Cardiac muscle cell (in vitro differentiated cells and primary cell): Measurements from ENCODE around the gene EDEM2. TPM values are rescaled to one million over a fixed set of nuclear protein-coding genes. Genes with fewer than 3 reads are reported as not detected.
"Not testable (repeated sequence)": the region's sequence is repeated elsewhere in the genome, so short reads cannot be mapped to it uniquely, and the experiment has no call there.

ENCODE experiments used
- DNase-seq, 2 donors: peaks; one replicate each; pipeline versions ENCODE4 v3.0.0 to v3.0.0-alpha.2; 2010 to 2017; ENCODE audit warnings: low read depth in 1 of 2, low spot score in 1 of 2
- H3K27ac ChIP-seq: fragments of 200-600 bp; sonication (generic); 2 replicates; pipeline ENCODE4 v1.5.1; 2016
- H3K27me3 ChIP-seq: fragments of 200-600 bp; sonication (generic); 2 replicates; pipeline ENCODE4 v1.6.0; 2016; ENCODE audit warnings: control low read depth
- H3K36me3 ChIP-seq: fragments of 200-600 bp; sonication (generic); 2 replicates; pipeline ENCODE4 v1.5.1; 2016; ENCODE audit warnings: control low read depth
- H3K4me1 ChIP-seq: fragments of 200-600 bp; sonication (generic); 2 replicates; pipeline ENCODE4 v1.8.1; 2017; ENCODE audit warnings: low read depth, mild to moderate bottlenecking, mixed run types
- H3K4me3 ChIP-seq: fragments of 200-600 bp; sonication (generic); 2 replicates; pipeline ENCODE4 v1.5.1; 2016; ENCODE audit warnings: mild to moderate bottlenecking
- H3K9me3 ChIP-seq: fragments of 200-600 bp; sonication (generic); 2 replicates; pipeline ENCODE4 v1.5.1; 2017; ENCODE audit warnings: low read depth, mild to moderate bottlenecking, control low read depth
- CTCF ChIP-seq: IDR thresholded peaks from 2 replicates; pipeline ENCODE4 v1.5.1; 2012; ENCODE audit warnings: low read depth, mild to moderate bottlenecking, low read length
- polyA plus RNA-seq: library from polyadenylated mRNA; unstranded; fragments of >200 nt; fragmentation: Nextera tagmentation; extraction: Ambion mirVana; gene quantifications from 2 replicates; pipeline ENCODE4 v1.2.1, GENCODE V29; 2016
- total RNA-seq: library from RNA; depleted of rRNA; stranded (reverse); fragments of >200 nt; gene quantifications from 2 replicates; pipeline ENCODE4 v1.2.3, GENCODE V29; 2016

EDEM2 gene
- 40.1 and 42.1 TPM in 2 replicates for total RNA-seq
- 57.5 and 66.2 TPM in 2 replicates for polyA plus RNA-seq

DNA sequence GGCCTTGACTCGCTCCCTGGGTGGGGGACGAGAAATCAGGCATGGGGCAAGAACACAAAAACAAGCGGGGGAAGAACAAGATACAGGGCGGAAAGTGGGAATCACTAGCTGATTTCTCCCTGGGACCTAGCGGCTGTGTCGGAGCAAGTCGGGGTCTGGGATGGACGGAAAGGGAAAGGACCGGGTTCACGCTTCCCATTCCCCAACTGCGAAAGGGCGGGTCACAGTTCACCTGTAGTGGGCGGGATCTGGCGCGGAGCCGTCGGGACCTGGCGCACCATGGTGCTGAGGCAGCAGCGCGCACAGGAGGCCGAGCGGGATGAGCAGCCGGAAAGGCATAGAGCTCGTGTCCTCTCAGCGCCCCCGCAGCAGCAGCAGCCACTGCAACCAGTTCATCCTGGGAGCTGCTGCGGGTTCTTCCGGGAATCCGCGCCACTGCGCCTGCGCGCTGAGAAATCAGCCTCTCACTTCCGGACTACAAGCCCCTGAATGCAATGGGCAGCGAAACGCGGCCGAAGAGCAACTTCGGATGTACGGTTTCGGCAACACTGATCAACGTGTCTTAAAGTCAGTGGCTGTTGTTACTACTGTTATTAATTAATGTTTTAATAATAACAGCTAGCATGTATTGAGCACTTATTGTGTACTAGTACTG lies at the start of gene EDEM2:
Gene EDEM2 (minus strand): TSS at position 417 of the 655 bp plus-strand sequence. CDS start 78 bp downstream, at position 339.
- peaks cover 5% of the 10 kb centered on the region for H3K36me3 ChIP-seq
- no peaks in the 10 kb centered on the region for H3K27me3 ChIP-seq
- no peaks in the 10 kb centered on the region for H3K9me3 ChIP-seq
- TF ChIP-seq CTCF, result no peak
- H3K4me1 ChIP-seq, result peaks cover 17% of the 10 kb centered on the region
- peak within 1 kb of the TSS; percentile 51 for H3K4me3 ChIP-seq
- DNase-seq, result peak; percentile 95 to 97
- peak within 1 kb of the TSS; percentile 90 for H3K27ac ChIP-seq

DNA sequence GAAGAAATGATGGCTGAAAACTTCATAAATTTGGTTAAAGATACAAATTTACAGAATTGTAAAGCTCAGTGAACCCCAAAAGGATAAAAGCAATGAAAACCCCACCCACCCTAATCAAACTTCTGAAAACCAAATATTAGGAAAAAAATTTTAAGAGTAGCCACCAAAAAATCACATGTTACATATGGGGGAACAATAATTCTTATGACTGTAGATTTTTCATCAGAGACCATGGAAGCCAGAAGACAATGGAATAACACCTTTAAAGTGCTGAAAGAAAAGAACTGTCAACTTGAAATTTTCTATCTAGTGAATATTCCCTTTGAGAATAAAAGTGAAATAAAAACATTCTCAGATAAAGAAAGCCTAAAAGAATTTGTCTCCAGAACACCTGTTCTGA lies 49.2 kb upstream of the EDEM2 start:
- no peak overlapping the region for H3K4me3 ChIP-seq
- no peaks in the 10 kb centered on the region for H3K36me3 ChIP-seq
- peaks cover 30% of the 10 kb centered on the region for H3K4me1 ChIP-seq
- H3K27ac ChIP-seq, result no peak overlapping the region
- H3K9me3 ChIP-seq, result no peaks in the 10 kb centered on the region
- TF ChIP-seq CTCF, result no peak
- H3K27me3 ChIP-seq, result no peaks in the 10 kb centered on the region
- DNase-seq, result no peak

- H3K9me3 ChIP-seq, DNase-seq, H3K36me3 ChIP-seq, H3K27me3 ChIP-seq, H3K4me3 ChIP-seq: not testable (repeated sequence)
- H3K4me1 ChIP-seq, result peaks cover 43% of the 10 kb centered on the region
- peak overlapping the region; percentile 94 for H3K27ac ChIP-seq
Measured at GRCh38 chr20:35193031-35193791, 46.1 kb upstream of the EDEM2 start.

DNA sequence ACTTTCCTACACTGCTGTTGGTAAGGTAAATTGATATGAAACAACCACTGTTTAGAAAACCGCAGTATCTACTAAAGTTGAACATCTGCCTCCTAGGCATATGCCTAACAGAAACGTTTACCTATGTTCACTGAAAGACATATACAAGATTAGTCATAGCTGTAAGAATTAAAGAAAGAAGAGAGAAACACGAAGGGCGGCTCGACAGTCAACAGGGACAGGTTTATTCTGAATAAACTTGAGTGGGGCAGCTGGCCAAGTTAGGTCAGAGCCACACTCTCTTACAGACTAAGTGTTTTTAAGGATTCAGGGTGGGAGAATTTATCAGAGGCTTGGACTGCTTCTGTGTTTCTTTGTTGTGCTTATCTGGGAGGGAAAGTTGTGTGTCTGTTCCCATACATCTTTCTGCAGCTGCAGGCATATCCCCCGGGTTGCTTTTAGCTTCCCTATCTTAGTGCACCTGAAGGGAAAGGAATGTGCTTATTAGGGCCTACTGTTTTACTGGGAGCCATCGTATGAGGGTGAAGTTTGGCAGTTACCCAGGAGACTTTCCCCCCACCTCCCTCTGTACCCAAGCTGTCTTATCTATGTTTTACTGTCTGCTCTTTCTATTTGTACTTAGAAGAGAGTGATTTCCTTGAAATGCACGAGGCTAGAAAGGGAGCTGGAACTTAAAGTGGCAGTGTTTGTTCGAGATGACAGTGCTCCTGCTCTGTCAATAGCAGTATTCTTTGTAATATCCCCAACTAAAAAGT lies 45.2 kb upstream of the EDEM2 start:
- peak overlapping the region; percentile 94 for H3K27ac ChIP-seq
- TF ChIP-seq CTCF, result no peak
- no peaks in the 10 kb centered on the region for H3K9me3 ChIP-seq
- H3K4me3 ChIP-seq, result no peak overlapping the region
- no peaks in the 10 kb centered on the region for H3K27me3 ChIP-seq
- H3K4me1 ChIP-seq, result peaks cover 43% of the 10 kb centered on the region
- H3K36me3 ChIP-seq, result no peaks in the 10 kb centered on the region
- DNase-seq, result peak; percentile 21 to 51

DNA sequence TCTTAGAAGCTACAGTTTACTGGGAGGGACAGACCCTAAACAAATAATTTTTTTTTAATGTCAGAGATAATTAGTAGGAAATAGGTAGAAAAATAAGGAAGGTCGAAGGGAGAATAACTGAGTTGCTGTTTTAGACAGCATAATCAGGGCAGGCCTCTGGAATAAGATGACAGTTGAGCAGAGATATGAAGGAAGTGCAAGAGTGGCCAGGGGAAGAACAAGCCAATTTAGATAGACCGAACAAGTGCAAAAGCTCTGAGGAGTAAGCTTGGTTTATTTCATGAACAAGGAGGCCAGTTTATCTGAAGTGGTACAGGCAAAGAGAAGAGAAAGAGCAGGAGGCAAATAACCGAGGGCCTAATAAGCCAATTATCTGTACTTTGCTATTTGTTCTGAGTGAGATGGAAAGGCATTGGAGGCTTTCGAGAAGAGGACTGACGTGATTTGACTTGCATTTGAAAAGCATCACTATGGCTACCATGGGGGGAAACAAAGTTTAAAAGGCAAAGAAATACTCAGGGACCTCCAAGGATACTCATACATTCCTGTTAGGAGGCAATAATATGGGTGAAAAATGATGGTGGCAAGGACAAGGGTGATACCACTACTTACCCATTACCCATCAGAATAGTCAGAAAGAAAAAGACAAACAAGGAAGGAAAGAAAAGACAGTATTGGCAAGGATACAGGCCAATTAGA lies 44.4 kb upstream of the EDEM2 start:
- Histone ChIP-seq H3K27ac (peak overlapping the region; percentile 94), H3K27me3 (no peaks in the 10 kb centered on the region), H3K36me3 (no peaks in the 10 kb centered on the region), H3K4me1 (peaks cover 43% of the 10 kb centered on the region), H3K4me3 (no peak overlapping the region), H3K9me3 (no peaks in the 10 kb centered on the region)
- DNase-seq, result peak in 1 of 2 donors; percentile 50
- TF ChIP-seq CTCF, result no peak
